NAMALWA (cell line): ENCODE results near the gene MRPS14.

Experiments
- DNase-seq: peaks from one replicate; pipeline ENCODE4 v3.0.0-alpha.2; 2015; ENCODE audit warnings: low spot score

Gene MRPS14

GRCh38 chr1:174982971-174983689, 40.1 kb downstream of the MRPS14 start:
- DNase-seq: peak; percentile 84

GRCh38 chr1:174976436-174977108, 46.7 kb downstream of the MRPS14 start:
- DNase-seq: no peak

- no peak for DNase-seq
These were observed 47.5 kb downstream of the MRPS14 start for GRCh38 chr1:174975764-174976163.

GRCh38 chr1:174974711-174975119, 48.5 kb downstream of the MRPS14 start:
- no peak for DNase-seq

GRCh38 chr1:174971902-174972301, 51.3 kb downstream of the MRPS14 start:
- no peak for DNase-seq

- no peak for DNase-seq
These were observed 51.8 kb downstream of the MRPS14 start for GRCh38 chr1:174971466-174971865.

GRCh38 chr1:174969977-174970376, 53.2 kb downstream of the MRPS14 start:
- no peak for DNase-seq

GRCh38 chr1:174968750-174969244, 54.4 kb downstream of the MRPS14 start:
- peak; percentile 46 for DNase-seq

GRCh38 chr1:174967845-174968705, 55.1 kb downstream of the MRPS14 start:
- peak; percentile 57 for DNase-seq

GRCh38 chr1:174966008-174966572, 57.1 kb downstream of the MRPS14 start:
- DNase-seq: no peak

GRCh38 chr1:174965362-174966007, 57.7 kb downstream of the MRPS14 start:
- peak; percentile 64 for DNase-seq

GRCh38 chr1:174964972-174965361, 58.3 kb downstream of the MRPS14 start:
- peak; percentile 85 for DNase-seq

GRCh38 chr1:174964261-174964971, 58.8 kb downstream of the MRPS14 start:
- peak; percentile 88 for DNase-seq

GRCh38 chr1:174963529-174964125, 59.6 kb downstream of the MRPS14 start:
- DNase-seq: peak; percentile 96
